GM18498 (cell line): ENCODE results near the gene CACTIN.
"Not testable (repeated sequence)": the region's sequence is repeated elsewhere in the genome, so short reads cannot be mapped to it uniquely, and the experiment has no call there.

Experiments
- ATAC-seq: cut with Tn5 transposase; IDR thresholded peaks from one replicate; pipeline ENCODE4 v1.9.1; 2021; ENCODE audit warnings: mild to moderate bottlenecking, moderate library complexity; ENCODE audit not compliant: unreplicated experiment

Gene CACTIN

DNA sequence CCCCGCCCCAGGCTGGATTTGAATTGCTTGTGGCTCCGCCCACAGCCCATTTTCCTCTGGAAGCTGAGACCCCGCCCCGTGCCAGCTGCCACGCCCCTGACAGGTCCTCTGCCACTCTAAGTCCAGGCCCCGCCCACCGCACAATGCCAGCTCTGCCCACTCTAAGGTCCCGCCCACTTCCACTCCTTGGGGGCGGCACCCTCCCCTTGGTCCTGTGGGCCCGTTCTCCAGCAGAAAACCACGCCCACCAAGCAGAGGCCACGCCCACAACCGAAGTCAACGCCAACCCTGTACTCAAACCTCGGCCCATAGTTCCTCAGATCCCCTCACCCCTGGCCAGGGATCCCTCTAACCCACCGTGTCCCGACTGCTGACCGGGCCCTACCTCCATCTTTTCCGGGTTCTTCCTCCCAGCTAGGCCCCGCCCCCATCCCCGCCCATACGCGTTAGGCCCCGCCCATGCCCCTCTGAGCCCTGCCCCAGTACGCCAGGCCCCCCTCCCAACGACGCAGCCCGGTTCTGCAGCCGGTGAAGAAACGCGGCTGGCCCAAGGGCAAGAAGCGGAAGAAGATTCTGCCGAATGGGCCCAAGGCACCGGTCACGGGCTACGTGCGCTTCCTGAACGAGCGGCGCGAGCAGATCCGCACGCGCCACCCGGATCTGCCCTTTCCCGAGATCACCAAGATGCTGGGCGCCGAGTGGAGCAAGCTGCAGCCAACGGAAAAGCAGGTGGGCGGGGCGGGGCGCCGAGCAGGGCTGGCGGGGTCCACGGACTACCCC, 52.5 kb downstream of the CACTIN start:
- no peak for ATAC-seq

DNA sequence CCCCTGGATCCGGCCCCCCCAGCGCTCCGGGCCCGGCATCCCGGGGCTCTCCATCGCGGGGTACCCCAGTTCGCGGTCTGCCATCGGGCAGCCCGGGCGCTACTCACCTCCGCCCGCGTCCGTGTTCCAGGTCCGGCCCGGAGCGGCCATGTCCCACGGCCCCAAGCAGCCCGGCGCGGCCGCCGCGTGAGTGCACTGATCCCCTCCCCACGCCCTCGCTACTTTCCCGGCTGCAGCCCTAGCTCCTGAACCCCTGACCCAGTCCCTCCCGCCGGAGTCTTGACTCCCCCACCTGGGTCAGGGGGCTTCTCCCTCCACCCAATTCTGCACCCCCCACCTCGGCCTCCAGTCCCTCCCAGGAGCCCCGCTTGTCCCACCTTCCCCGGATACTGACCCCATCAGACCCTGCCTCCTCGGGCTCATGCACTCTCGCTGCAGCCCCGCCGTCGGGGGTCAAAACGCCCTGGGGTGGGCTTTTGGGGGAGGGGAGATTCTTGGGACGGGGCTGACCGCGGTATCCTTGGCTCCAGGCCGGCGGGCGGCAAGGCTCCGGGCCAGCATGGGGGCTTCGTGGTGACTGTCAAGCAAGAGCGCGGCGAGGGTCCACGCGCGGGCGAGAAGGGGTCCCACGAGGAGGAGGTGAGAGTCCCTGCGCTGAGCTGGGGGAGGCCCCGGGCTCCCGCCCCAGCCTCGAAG, 53.3 kb downstream of the CACTIN start:
- peak; percentile 10 for ATAC-seq

DNA sequence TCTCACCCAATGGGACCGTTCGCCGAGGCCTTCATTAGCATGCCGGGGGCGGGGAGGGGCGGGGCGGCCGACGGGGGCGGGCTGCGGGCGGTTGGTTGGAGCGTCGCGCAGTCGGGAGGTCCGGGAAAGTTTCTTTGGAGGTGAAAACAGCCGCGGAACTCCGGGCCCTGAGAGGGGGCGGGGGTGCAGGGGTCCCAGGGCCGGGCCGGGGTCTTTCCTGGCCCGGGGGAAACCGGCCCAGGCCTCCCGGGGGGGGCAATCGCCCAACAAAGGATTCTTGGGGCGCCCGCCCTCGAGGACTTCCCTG, 53.8 kb downstream of the CACTIN start, which contains the start of gene HMG20B:
Gene HMG20B (plus strand): TSS at position 90 of the 307 bp plus-strand sequence. CDS start 366 bp downstream, outside the sequence.
- no peak for ATAC-seq

DNA sequence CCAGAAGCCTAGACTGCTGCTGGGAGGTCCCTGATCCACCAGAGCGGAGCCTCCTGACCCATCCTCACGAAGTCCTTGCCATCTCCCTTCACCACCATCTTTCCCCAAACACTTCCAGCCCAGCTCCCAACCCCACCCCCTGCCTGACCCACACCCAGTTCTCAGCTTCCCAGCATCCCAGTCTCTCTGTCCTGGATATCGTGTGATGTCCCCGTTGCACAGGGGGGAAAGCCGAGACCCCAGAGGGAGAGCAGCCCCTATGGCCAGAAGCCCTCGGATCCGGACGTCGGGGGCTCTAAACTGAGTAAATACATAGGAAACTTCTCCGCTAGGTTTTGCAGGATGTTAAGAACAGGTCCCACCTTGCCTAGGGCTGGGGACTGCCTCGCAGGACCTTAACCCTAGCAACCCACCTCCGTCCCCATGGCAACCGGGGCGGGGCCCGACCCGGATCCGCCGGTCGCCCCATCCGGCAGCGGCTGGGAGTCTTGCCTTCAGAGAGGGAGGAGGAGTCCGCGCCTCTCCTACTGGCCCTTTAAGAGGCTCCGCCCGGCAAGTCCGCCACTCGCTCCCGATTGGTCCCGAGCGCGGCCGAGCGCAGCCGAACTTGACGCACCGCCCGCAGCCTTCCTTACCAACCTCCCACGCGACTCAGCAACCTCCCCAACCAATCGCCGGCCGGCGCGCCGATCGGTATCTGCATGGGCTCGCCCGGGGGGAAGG, 54.3 kb downstream of the CACTIN start:
- peak; percentile 92 for ATAC-seq

DNA sequence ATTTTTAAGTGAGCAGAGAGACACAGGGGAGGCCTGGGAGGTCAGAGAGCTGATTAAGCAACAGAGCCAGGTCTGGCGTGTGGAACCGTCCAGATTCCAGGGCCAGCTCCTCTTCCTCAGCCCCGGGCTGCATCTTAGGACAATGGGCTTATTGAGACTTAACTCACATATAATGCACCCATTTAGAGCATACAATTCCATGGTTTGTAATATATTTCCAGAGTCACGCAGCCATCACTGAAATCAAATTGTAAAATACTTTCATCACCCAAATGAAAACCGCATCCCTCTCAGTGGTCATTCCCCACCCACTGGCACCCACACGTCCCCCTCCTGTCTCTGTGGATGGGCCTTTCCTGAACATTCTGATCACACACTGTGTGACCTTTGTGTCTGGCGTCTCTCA, 56.0 kb downstream of the CACTIN start:
- no peak for ATAC-seq

DNA sequence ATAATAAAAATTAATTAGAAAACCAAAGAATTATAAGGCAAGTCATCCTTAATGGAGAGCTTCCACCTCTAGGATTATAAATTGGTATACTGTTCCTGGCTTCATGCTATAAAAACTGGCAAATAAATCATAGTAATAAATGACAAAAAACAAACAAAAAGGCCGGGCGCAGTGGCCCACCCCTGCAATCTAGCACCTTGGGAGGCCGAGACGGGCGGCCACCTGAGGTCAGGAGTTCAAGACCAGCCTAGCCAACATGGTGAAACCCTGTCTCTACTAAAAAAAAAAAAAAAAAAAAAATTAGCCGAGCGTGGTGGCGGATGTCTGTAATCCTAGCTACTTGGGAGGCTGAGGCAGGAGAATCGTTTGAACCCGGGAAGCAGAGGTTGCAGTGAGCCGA, 56.5 kb downstream of the CACTIN start:
- not testable (repeated sequence) for ATAC-seq

DNA sequence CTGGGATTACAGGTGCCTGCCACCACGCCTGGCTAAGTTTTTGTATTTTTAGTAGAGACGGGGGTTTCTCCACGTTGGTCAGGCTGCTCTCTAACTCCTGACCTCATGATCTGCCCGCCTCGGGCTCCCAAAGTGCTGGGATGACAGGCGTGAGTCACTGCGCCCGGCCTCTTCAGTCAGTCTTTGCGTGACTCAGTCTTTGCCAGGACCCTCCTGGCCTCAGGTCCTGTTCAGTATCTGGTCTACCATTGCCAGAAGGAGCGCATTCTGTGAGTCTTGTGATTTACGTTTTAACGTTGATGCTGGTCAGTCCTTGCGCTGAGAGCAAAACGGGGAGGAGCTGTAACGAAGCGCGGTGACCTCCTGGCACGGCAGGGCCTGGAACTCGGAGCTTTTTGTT, 61.5 kb downstream of the CACTIN start:
- no peak for ATAC-seq

DNA sequence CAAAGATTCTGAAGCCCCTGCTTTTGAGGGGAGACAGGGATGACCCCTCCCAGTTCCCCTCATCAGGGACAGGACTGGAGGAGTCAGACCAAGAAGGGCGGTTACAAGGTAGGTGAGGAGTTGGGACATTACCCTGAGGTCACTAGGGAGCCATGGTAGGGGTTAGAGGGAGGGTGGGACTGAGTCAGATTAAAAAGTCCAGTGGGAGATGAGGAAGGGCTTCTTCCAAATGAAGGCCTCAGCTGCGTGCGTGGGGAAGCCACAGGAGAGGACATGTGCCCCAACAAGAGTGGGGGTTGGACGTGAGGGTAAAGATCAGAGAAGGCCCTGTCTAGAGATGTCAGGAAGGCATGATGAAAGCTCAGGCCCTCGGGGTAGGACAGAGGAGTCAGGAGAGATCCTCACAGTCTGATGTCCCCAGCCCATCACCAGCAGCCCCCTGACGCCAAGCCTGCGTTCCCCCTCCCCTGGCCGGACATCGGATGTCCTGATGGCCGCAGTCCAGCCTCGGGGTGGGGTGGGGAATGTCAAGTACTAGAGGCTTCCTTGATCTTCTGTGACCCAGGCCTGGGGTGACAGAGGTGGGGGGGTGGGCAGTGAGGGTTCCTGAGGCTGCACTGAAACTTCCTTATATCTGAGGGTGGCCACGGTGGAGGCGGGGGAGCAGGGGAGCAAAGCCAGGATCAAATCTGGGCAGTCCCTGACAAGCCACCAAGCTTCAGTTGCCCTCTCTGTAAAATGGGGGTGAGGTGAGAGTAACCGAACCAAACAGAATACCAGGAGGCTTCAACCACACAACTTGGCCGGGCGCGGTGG, 62.7 kb downstream of the CACTIN start:
- no peak for ATAC-seq
